HG02840 (cell line): ENCODE results near the gene DNASE1L3.
"Not testable (repeated sequence)": the region's sequence is repeated elsewhere in the genome, so short reads cannot be mapped to it uniquely, and the experiment has no call there.

ENCODE experiments used
- ATAC-seq: cut with Tn5 transposase; IDR thresholded peaks from one replicate; pipeline ENCODE4 v1.9.1; 2021; ENCODE audit warnings: mild to moderate bottlenecking, moderate library complexity, moderate number of reproducible peaks; ENCODE audit not compliant: unreplicated experiment, low FRiP score

DNASE1L3 gene, protein sequence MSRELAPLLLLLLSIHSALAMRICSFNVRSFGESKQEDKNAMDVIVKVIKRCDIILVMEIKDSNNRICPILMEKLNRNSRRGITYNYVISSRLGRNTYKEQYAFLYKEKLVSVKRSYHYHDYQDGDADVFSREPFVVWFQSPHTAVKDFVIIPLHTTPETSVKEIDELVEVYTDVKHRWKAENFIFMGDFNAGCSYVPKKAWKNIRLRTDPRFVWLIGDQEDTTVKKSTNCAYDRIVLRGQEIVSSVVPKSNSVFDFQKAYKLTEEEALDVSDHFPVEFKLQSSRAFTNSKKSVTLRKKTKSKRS

DNA sequence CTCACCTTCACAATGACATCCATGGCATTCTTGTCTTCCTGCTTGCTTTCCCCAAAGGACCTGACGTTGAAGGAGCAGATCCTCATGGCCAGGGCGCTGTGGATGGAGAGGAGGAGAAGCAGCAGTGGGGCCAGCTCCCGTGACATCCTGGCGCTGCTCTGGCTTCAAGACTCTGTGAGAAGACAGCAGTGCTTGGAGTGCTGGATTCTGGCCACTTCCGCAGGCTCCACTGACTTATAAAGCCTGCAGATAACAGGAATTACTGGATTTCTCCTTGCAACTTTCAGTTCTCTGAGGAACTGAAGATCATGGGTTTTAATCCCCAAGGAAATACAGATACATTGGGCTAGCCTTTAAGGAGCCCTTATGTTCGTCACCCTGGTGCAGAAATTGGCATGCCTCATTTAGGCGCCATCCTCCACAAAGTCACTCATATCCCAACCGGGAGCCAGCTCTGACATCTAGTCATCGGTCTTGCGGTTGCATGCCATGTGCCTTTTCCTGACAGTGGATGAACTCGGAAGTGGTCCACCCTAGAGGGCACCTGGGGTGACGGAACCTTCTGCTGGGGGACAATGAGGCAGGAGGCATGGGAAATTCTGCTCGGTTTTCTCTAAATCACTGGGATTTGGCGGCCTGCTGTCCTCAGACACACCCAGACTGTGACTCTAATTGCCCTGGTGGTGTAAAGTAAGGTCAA, at the start of gene DNASE1L3:
TSS of gene DNASE1L3 (minus strand) at position 212 of the 700 bp plus-strand sequence. CDS start at position 146, 66 bp downstream.
- no peak for ATAC-seq

DNA sequence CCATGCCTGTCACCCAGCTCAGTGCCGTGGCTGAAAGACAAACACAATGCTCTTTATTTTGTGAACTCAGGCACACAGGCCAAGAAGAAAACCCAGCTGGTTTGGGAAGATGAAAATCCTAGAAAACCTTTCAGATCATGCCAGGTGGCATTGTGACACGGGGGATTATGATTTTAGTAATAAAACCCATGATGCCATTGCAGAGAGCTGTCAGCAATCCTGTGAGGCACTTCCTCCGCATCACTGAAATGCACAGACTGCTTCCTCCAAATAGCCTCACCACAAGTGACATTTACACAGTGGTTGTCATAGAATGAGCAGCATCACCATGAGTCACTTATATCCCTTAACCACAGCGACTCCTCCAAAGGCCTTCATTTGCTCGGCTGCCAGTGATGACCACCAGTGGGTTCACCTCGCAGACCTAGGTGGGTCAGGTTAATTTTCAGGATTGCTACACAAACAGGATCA, 49.5 kb upstream of the DNASE1L3 start:
- ATAC-seq = no peak

DNA sequence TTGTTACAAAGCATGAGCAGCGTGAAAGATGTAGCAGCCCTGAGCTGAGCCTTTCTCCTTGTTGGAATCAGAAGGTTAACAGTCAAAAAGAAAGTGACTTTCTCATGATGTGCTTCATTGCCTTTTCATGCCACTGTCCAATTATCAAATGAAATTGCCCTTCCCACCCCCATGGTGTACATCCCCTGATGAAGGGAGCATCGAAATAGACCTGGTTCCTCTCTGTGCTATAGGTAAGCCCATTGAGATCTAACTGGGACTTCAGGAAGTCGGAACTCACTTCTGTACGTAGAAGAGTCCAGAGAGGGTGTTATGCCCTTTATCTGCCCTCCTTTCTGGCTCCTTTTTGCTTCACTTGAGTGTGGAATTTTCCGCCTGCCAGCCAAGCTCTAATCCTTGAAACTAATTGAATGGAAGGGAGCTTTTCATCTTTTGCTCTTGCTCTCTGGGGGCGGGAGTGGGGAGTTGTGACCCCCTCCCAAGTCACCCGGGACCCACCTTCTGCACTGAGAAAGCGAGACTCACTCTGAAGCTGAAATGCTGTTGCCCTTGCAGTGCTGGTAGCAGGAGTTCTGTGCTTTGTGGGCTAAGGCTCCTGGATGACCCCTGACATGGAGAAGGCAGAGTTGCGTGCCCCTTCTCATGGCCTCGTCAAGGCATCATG, 47.8 kb upstream of the DNASE1L3 start:
- no peak for ATAC-seq

DNA sequence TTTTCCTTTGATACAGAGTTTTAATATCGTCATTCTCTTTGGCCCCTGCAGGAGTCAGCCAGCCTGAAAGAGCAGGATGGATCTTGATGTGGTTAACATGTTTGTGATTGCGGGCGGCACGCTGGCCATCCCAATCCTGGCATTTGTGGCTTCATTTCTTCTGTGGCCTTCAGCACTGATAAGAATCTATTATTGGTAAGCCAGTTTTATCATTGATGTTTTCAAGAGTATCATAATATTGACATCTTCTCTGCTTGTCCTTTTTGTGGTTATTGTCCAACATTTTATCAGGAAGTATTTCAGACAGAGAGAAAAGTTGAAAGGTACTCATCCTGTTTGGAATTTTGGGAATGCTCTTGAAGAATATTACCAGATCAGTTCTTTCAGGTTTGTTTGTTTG, 45.7 kb upstream of the DNASE1L3 start:
- ATAC-seq = no peak

DNA sequence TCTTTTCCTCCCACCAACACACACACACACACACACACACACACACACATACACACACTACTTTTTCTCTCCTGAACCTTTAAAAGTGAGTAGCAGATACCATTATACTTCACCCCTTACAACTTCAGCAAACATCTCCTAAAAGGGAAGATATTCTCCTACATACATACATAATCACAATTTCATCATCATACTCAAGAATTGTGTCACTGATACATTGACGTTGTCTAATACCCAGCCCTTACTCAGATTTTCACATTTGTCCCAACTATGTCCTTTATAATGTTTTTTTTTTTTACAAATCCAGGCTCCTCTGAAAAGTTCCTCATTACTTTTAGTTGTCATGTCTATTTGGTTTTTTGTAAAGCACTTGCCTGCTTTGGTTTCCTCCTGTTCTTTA, 45.3 kb upstream of the DNASE1L3 start:
- ATAC-seq = no peak

DNA sequence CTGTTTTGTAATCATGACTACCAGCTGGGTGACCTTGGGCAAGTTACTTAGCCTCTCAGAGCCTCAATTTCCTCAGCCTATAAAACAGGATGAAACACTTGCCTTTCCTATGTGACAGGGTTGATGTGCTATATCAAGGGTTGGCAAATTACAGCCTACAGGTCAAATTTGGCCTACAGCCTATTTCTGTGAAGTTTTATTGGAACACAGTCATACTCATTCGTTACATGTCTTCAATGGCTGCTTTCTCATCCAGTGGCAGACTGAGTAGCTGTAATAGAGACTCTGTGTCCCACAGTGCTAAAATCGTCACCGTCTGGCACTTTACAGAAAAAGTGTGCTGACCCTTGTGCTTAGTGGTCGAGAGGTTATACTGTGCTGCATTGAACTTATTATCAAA, 43.4 kb upstream of the DNASE1L3 start:
- ATAC-seq = no peak

DNA sequence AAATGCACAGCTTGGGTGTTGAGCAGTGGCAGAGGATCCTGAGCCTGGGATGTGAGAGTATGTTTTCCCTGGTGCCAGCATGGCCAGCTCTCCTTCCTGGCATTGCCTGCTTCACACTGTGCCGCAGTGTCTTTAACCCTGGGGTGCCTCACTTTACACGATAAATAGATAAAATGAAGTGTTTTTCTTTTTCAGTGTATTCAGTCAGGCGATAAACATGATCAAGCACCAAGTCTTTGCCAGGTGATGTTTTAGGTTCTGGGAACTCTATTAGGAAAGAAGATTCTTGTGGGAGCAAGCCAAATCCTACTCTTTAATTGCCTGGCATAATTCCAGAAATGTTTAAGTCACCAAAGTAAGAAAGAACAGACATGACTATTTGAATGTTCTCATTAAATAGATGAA, 40.9 kb upstream of the DNASE1L3 start:
- ATAC-seq = no peak

DNA sequence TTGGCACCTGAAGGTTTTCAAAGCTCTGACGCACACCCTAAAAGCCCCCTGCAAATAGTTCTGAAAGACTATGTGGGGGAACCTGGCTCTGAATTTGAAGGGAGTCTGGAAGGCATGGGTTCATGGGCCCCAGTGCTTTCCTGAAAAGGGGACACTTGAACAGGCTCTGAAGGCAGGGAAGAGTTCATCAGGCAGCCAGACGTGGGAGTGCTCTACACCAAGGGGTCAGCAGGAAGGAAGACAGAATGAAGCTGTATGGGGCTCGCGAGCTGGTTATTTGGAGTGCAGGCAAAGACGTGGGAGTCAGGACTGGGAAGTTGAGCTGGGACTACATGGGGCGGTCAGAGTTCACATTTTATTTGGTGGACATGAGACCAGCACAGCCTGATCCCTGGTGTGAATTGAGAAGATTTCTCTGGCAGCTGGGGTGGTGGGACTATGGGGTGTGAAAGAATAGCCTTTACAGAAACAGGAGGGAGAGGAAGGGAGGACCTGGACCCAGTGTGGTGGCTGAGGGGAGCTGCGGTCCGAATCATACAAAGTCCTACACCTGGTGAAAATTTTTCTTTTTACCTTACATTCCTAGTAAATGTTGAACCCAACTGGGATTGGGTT, 39.4 kb upstream of the DNASE1L3 start:
- no peak for ATAC-seq

DNA sequence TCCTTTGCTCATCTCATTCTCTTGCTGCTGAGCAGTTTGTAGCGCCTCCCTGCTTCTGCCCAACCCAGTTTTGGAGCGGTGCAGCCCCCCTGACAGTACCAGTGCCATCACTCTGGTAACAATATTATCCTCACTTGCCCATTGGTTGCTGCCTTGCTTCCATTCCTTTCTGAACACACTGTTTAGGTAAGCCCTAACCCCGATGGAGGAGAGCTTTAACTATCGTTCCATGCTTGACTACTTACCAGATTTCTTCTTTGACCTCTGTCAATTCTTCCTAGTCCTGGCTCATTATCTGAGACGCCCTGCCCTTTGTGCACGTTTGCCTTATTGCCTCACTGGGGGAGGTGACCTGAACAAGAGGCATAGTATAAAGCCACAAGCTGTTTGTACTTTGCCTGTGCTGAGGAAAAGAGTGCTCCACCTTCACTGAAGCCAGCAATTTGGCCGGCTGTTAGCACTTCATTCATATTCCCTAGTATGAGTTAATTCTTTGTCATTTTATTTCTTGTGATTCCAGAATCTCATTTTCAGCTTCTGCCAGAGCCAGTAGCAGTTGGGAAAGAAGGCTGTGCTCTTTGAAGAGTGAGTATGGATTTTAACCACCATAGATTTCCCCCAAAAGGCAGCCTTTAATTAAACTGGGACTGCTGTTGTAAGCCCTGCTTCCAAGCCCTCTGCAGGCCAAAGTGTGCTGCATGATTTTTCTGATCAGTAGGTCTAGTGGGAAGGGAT, 38.8 kb upstream of the DNASE1L3 start:
- ATAC-seq = no peak

DNA sequence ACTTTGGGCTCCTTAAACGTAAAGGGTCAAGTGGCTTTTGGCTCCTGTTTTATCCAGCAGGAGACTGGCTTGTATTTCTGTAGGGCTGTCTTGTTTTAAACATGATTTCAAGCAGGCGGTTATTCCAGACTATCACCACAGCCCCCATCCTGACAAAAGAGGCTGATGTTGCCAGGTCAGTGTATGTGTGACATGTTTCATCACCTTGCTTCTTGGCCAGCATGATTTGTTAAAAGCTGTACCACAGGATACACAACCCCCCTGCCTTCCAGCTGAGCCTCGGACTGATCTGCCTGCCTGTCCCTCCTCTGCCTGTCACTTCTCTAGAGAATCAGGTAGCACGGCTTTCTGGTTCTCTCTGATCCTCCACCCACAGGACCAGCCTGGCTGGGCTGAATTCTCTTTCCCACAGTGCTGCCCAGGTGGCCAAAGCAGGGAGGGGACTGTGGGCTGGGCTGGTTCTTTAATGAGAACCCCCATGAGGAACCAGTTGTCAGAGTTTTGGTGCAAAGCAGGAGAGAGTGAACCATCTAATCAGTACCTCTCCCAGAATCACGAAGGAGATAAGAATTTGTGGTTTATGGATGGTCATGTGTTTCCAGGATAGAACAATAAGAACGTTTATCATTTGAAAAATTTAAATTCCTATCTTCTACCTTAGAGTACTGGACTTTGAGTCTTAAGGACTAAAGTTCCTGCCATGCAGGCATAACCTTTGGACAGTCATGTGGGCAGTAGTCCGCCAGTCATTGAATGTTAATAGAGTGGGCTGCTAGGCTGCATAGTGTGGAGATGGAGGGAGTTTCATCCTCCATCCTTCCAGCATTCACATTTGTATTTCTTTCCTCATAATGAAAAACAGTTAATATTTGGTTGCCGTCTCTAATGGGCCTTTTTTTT, 35.6 kb upstream of the DNASE1L3 start:
- no peak for ATAC-seq

DNA sequence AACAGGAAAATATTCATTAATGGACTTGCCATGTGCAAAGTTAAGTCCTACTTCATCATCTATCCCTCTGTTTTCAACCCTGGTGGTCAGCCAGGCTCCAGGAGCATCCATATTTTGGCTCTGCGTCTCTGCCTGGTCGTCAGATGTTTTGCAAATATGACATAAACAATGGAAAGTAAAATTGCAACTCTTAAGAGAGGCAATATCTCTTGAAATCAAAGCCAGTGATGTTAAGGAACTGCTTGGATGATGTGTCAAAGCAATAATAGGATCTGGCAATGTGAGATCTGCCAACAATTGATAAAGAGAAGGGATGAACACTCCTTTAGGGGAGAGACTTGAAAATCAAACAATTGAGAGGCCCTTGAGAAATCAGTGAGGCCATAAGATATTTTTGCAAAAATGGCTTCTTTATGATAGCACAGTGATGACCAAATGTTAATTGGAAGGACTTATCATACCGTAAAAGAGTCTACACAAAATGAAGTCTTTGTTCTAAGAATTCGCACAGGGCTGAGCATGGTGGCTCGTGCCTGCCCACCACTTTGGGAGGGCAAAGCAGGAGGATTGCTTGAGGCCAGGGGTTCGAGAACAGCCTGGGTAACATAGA, 33.3 kb upstream of the DNASE1L3 start:
- no peak for ATAC-seq

DNA sequence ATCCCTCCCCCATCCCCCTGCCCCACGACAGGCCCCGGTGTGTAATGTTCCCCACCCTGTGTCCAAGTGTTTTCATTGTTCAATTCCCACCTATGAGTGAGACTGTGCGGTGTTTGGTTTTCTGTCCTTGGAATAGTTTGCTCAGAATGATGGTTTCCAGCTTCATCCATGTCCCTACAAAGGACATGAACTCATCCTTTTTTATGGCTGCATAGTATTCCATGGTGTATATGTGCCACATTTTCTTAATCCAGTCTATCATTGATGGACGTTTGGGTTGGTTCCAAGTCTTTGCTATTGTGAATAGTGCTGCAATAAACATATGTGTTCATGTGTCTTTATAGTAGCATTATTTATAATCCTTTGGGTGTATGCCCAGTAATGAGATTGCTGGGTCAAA, 32.1 kb upstream of the DNASE1L3 start:
- not testable (repeated sequence) for ATAC-seq

DNA sequence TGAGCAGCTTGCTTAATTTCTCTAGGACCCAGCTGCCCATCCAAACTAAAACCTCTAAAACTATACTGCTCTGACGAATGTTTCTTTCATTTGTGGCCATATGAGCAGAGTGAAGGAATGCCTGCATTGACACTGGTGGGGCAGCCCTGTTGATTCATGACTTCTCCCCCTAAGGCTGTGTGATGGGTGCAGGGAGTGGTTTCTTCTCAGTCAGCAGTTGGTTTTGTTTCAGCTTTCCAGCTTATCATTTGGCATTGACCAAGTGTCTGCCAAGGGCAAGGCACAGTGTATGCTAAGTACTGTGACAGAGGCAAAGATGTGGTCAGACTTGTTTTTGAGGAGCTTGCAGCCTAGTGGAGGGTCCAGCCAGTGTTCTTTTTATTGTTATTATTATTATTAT, 31.6 kb upstream of the DNASE1L3 start:
- no peak for ATAC-seq

DNA sequence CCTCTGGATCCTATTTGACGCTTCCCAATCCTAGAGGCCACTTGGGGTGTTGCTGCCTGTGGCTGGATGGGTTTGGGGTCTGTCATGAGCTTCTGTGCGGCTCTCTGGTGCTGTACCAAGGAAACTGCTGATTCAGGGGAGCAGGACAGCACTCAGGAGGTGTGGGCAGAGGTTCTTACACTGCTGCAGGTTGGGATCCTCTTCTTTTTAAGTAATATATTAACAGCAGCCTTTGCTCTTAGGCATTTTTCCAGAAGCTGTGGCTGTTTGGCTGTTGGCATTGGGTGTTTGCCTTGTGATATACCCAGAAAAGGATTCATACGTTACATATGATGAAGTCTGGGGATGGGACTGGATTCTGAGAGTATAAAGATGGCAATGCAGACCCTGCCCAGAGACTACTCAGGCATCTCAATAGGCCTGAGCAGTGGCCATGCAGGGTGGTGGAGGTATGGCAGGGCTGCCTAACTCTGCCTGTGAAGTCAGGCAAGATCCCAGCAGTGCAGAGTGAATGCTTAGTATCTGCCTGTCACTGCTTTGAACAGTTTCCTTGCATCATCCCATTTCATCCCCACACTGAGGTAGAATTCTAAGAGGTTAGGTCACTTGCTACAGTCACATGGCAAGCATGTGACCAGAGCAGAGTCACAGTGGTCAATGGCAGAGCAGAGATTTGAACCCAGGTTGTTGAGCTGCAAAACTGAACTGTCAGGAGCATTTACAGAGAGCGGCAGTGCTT, 30.7 kb upstream of the DNASE1L3 start:
- ATAC-seq = no peak

DNA sequence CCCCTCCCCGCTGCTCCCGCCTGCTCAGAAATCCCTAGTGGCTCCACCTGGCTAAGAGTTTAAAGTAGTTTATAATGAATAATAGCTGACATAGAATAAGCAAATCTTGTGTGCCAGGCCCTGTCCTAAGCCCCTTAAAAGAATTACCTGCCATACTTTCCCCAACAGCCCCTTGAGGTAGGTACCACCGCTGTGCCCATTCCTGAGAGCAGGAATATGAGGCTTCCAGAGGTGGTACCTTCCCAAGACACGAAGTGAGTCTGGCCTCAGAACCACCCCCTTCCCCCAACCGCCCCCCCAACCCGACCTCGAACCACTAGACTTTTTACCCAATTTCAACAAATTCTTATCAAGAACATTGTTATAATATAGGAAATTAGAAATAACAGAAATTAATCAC, 28.1 kb upstream of the DNASE1L3 start:
- no peak for ATAC-seq

DNA sequence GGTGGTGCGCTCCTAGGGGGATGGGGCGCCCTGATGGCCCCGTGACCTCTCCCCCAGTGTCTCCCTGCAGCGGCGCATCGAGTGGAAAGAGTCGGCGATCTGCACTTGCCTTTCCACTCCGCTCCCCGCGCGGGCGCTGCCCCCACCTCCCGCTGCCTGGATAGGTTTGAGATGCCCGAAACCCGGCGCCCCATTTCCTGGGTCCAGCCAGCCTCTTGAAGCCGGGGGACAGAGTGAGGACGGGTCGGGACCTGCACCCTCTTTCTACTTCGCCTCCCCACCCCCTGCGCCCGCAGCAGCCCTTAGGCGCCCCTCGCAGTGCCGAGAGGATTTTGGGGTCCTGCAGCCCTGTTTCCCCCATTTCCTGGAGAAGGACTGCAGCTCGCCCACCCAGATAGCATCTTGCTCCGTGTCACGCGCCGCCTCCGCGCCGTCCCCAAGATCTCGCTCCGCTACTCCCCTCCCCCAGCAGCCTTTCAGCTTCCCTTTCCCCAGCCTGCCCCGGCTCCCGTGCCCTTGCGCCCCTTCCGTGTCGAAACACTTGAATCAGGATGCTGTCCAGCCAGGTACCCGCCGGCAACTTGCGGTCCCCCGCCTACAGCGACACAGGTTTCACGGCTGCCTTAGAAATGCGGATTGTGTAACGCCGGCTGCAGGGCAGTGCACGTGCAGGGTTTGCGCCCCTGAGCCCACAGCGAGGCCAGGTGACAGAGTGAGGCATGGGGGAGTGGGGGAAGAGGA, 27.3 kb upstream of the DNASE1L3 start:
- ATAC-seq = peak; percentile 29

DNA sequence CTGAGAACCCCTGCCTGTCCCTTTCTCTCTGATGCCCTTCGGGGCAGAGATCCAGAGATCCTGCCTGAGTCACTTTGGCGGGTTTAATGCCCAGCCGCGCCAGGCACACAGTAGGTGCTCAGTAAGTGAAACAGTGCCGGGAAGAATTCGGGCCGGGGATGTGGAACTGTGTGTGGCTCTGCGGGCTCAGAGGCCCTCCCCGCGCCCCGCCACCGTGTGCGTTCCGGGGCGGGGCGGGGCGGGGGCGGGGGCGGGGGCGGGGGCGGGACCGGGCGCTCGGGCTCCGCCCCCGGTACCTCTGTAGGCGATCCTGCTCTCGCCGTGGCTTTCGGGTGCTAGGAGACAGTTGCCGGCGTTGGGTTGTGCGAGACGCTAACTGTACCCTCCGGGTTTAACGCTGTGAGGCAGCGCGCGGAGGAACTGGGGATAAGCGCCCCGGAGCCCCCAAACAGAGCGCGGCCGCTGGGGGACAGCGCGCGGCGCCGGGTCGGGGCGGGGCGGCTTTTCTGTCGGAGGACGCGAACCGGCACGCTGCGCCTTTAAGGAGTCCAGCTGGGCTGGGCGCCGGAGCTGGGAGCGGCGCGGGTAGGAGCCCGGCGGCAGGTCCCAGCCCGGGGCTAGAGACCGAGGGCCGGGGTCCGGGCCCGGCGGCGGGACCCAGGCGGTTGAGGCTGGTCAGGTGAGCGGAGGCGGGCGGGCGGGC, 26.6 kb upstream of the DNASE1L3 start, which contains the start of gene ABHD6:
TSS of gene ABHD6 (plus strand) at position 555 of the 703 bp plus-strand sequence. CDS start 18,795 bp downstream, outside the sequence.
- peak; percentile 76 for ATAC-seq
